ENCODE data around the gene FAM177B. TPM values are rescaled to one million over a fixed set of nuclear protein-coding genes. Genes with fewer than 3 reads are reported as not detected.

The FAM177B gene
- total RNA-seq, 2 experiments from 2014 or later, result not detected

- intact Hi-C loops (cut with micrococcal nuclease), result no loop called here
- POLR2A ChIA-PET, result no interaction called here
- Mint-ChIP-seq H3K4me3 (no peak overlapping the region), H3K27me3 (peaks cover 5% of the 10 kb centered on the region), H3K4me1 (ENCODE audit: low read depth) (peaks cover 6% of the 10 kb centered on the region), H3K9me3 (peaks cover 24% of the 10 kb centered on the region), H3K27ac (no peak overlapping the region), H3K36me3 (peaks cover 10% of the 10 kb centered on the region)
- DNase-seq, result no peak
- CTCF ChIA-PET, result no interaction called here
Observed at GRCh38 chr1:222769971-222770620, 33.1 kb downstream of the FAM177B start.

- H3K27ac Mint-ChIP-seq, result no peak overlapping the region
- intact Hi-C loops (cut with micrococcal nuclease), result no loop called here
- DNase-seq, result peak; percentile 27
- ChIA-PET POLR2A (no interaction called here), CTCF (no interaction called here)
- H3K36me3 Mint-ChIP-seq, result peaks cover 10% of the 10 kb centered on the region
- H3K4me1 Mint-ChIP-seq (ENCODE audit: low read depth), result peaks cover 6% of the 10 kb centered on the region
- H3K9me3 Mint-ChIP-seq, result peaks cover 19% of the 10 kb centered on the region
- no peak overlapping the region for H3K4me3 Mint-ChIP-seq
- H3K27me3 Mint-ChIP-seq, result peaks cover 3% of the 10 kb centered on the region
Observed at GRCh38 chr1:222772996-222773379, 36.0 kb downstream of the FAM177B start.

GRCh38 chr1:222777463-222777862 is 40.5 kb downstream of the FAM177B start:
- intact Hi-C loops (cut with micrococcal nuclease), result no loop called here
- Mint-ChIP-seq H3K27ac (no peak overlapping the region), H3K4me1 (ENCODE audit: low read depth) (peaks cover 5% of the 10 kb centered on the region), H3K4me3 (no peak overlapping the region), H3K27me3 (peaks cover 12% of the 10 kb centered on the region), H3K36me3 (no peaks in the 10 kb centered on the region), H3K9me3 (no peaks in the 10 kb centered on the region)
- ChIA-PET POLR2A (no interaction called here), CTCF (interaction anchor here (0.9 kb wide), 1 partner anchor 10 kb away, joined by 3 read pairs; no protein-coding TSS in a partner anchor)
- DNase-seq, result no peak

GRCh38 chr1:222777977-222778376 is 41.0 kb downstream of the FAM177B start:
- Mint-ChIP-seq H3K9me3 (no peaks in the 10 kb centered on the region), H3K27me3 (peaks cover 12% of the 10 kb centered on the region), H3K27ac (no peak overlapping the region), H3K4me3 (no peak overlapping the region), H3K36me3 (no peaks in the 10 kb centered on the region), H3K4me1 (ENCODE audit: low read depth) (no peaks in the 10 kb centered on the region)
- DNase-seq, result no peak
- POLR2A ChIA-PET, result no interaction called here
- intact Hi-C loops (cut with micrococcal nuclease), result no loop called here
- CTCF ChIA-PET, result no interaction called here

- no peaks in the 10 kb centered on the region for H3K4me1 Mint-ChIP-seq (ENCODE audit: low read depth)
- ChIA-PET CTCF (no interaction called here), POLR2A (no interaction called here)
- DNase-seq, result no peak
- peaks cover 18% of the 10 kb centered on the region for H3K27me3 Mint-ChIP-seq
- intact Hi-C loops (cut with micrococcal nuclease), result no loop called here
- no peak overlapping the region for H3K27ac Mint-ChIP-seq
- H3K4me3 Mint-ChIP-seq, result no peak overlapping the region
- no peaks in the 10 kb centered on the region for H3K9me3 Mint-ChIP-seq
- H3K36me3 Mint-ChIP-seq, result no peaks in the 10 kb centered on the region
Observed at GRCh38 chr1:222781251-222781650, 44.2 kb downstream of the FAM177B start.

- H3K9me3 Mint-ChIP-seq, result no peaks in the 10 kb centered on the region
- H3K27ac Mint-ChIP-seq, result no peak overlapping the region
- DNase-seq, result no peak
- POLR2A ChIA-PET, result no interaction called here
- no peaks in the 10 kb centered on the region for H3K36me3 Mint-ChIP-seq
- CTCF ChIA-PET, result no interaction called here
- H3K4me1 Mint-ChIP-seq (ENCODE audit: low read depth), result no peaks in the 10 kb centered on the region
- intact Hi-C loops (cut with micrococcal nuclease), result no loop called here
- peaks cover 18% of the 10 kb centered on the region for H3K27me3 Mint-ChIP-seq
- no peak overlapping the region for H3K4me3 Mint-ChIP-seq
Observed at GRCh38 chr1:222783051-222783450, 46.0 kb downstream of the FAM177B start.

- no peak for DNase-seq
- ChIA-PET POLR2A (no interaction called here), CTCF (no interaction called here)
- no peak overlapping the region for H3K27ac Mint-ChIP-seq
- no peaks in the 10 kb centered on the region for H3K4me1 Mint-ChIP-seq (ENCODE audit: low read depth)
- no peak overlapping the region for H3K4me3 Mint-ChIP-seq
- intact Hi-C loops (cut with micrococcal nuclease), result no loop called here
- peaks cover 18% of the 10 kb centered on the region for H3K27me3 Mint-ChIP-seq
- H3K36me3 Mint-ChIP-seq, result no peaks in the 10 kb centered on the region
- H3K9me3 Mint-ChIP-seq, result no peaks in the 10 kb centered on the region
Observed at GRCh38 chr1:222784371-222784770, 47.4 kb downstream of the FAM177B start.

GRCh38 chr1:222784916-222785315 is 47.9 kb downstream of the FAM177B start:
- no peaks in the 10 kb centered on the region for H3K4me1 Mint-ChIP-seq (ENCODE audit: low read depth)
- POLR2A ChIA-PET, result no interaction called here
- intact Hi-C loops (cut with micrococcal nuclease), result no loop called here
- no peak overlapping the region for H3K4me3 Mint-ChIP-seq
- CTCF ChIA-PET, result no interaction called here
- no peaks in the 10 kb centered on the region for H3K36me3 Mint-ChIP-seq
- peaks cover 2% of the 10 kb centered on the region for H3K9me3 Mint-ChIP-seq
- no peak for DNase-seq
- no peak overlapping the region for H3K27ac Mint-ChIP-seq
- H3K27me3 Mint-ChIP-seq, result peaks cover 18% of the 10 kb centered on the region

- H3K4me3 Mint-ChIP-seq, result no peak overlapping the region
- H3K4me1 Mint-ChIP-seq (ENCODE audit: low read depth), result peaks cover 5% of the 10 kb centered on the region
- CTCF ChIA-PET, result no interaction called here
- POLR2A ChIA-PET, result no interaction called here
- intact Hi-C loops (cut with micrococcal nuclease), result no loop called here
- no peak for DNase-seq
- H3K36me3 Mint-ChIP-seq, result no peaks in the 10 kb centered on the region
- H3K27me3 Mint-ChIP-seq, result peaks cover 13% of the 10 kb centered on the region
- no peak overlapping the region for H3K27ac Mint-ChIP-seq
- peaks cover 8% of the 10 kb centered on the region for H3K9me3 Mint-ChIP-seq
Observed at GRCh38 chr1:222785529-222785928, 48.5 kb downstream of the FAM177B start.

GRCh38 chr1:222786121-222786520 is 49.1 kb downstream of the FAM177B start:
- CTCF ChIA-PET, result no interaction called here
- H3K36me3 Mint-ChIP-seq, result no peaks in the 10 kb centered on the region
- H3K4me1 Mint-ChIP-seq (ENCODE audit: low read depth), result peaks cover 5% of the 10 kb centered on the region

GRCh38 chr1:222787729-222788128 is 50.7 kb downstream of the FAM177B start:
- CTCF ChIA-PET, result interaction anchor here (1.1 to 1.2 kb wide), 2 partner anchors 11 to 302 kb away, joined by 3 to 4 read pairs; no protein-coding TSS in a partner anchor
- DNase-seq, result no peak
- no peak overlapping the region for H3K4me3 Mint-ChIP-seq

More at GRCh38 chr1:222786121-222786520, 49.1 kb downstream of the FAM177B start:
- Mint-ChIP-seq H3K4me3 (no peak overlapping the region), H3K27me3 (peaks cover 13% of the 10 kb centered on the region), H3K9me3 (peaks cover 10% of the 10 kb centered on the region), H3K27ac (no peak overlapping the region)
- POLR2A ChIA-PET, result no interaction called here
- intact Hi-C loops (cut with micrococcal nuclease), result no loop called here
- no peak for DNase-seq

GRCh38 chr1:222788402-222789156 is 51.6 kb downstream of the FAM177B start:
- Mint-ChIP-seq H3K9me3 (peaks cover 10% of the 10 kb centered on the region), H3K27me3 (peaks cover 4% of the 10 kb centered on the region), H3K36me3 (no peaks in the 10 kb centered on the region), H3K4me3 (no peak overlapping the region), H3K27ac (no peak overlapping the region), H3K4me1 (ENCODE audit: low read depth) (peaks cover 5% of the 10 kb centered on the region)
- DNase-seq, result no peak
- intact Hi-C loops (cut with micrococcal nuclease), result no loop called here
- CTCF ChIA-PET, result interaction anchor here (1.1 to 1.3 kb wide), 3 partner anchors 12 to 336 kb away, joined by 3 to 5 read pairs (median 4); no protein-coding TSS in a partner anchor
- POLR2A ChIA-PET, result no interaction called here

More at GRCh38 chr1:222787729-222788128, 50.7 kb downstream of the FAM177B start:
- H3K27me3 Mint-ChIP-seq, result peaks cover 6% of the 10 kb centered on the region
- POLR2A ChIA-PET, result no interaction called here
- H3K9me3 Mint-ChIP-seq, result peaks cover 10% of the 10 kb centered on the region
- peaks cover 5% of the 10 kb centered on the region for H3K4me1 Mint-ChIP-seq (ENCODE audit: low read depth)
- intact Hi-C loops (cut with micrococcal nuclease), result no loop called here
- no peaks in the 10 kb centered on the region for H3K36me3 Mint-ChIP-seq
- no peak overlapping the region for H3K27ac Mint-ChIP-seq

- H3K4me1 Mint-ChIP-seq (ENCODE audit: low read depth), result peaks cover 5% of the 10 kb centered on the region
- H3K27me3 Mint-ChIP-seq, result no peaks in the 10 kb centered on the region
- POLR2A ChIA-PET, result no interaction called here
- intact Hi-C loops (cut with micrococcal nuclease), result no loop called here
- CTCF ChIA-PET, result no interaction called here
- no peak overlapping the region for H3K4me3 Mint-ChIP-seq
- no peak overlapping the region for H3K27ac Mint-ChIP-seq
- no peak for DNase-seq
- H3K9me3 Mint-ChIP-seq, result peaks cover 10% of the 10 kb centered on the region
- no peaks in the 10 kb centered on the region for H3K36me3 Mint-ChIP-seq
Observed at GRCh38 chr1:222790115-222790514, 53.1 kb downstream of the FAM177B start.
